IMR-90 (cell line): ENCODE data around the gene AANAT. TPM values are rescaled to one million over a fixed set of nuclear protein-coding genes. Genes with fewer than 3 reads are reported as not detected.

Experiments used
- ATAC-seq: fragments of 200-7000 bp; cut with Tn5 transposase; 2 replicates; pipeline ENCODE4 v1.9.1; 2020; ENCODE audit warnings: low read depth, mild to moderate bottlenecking, moderate library complexity
- BruUV-seq: library from RNA; stranded (reverse); fragments of 400-500 nt; replicated peaks from 2 replicates; lab custom pipeline; 2021; lab: Mats Ljungman, UMichigan
- CTCF ChIA-PET: fragments of 300-600 bp; formaldehyde crosslinking; extraction: SDS; loops from one replicate; lab custom pipeline; 2021; ENCODE audit warnings: antibody characterized with exemption; lab: Yijun Ruan, JAX
- POLR2A ChIA-PET: fragments of 300-600 bp; sonication (Branson Sonifier 250); formaldehyde crosslinking; loops from one replicate; lab custom pipeline; 2022; ENCODE audit warnings: antibody characterized with exemption; ENCODE audit not compliant: unreplicated experiment; lab: Charles Lee
- DNase-seq: peaks from one replicate; pipeline ENCODE4 v3.0.0; 2013
- H2AFZ ChIP-seq: replicated peaks from 2 replicates; pipeline ENCODE3; 2013; ENCODE audit warnings: low read length, mild to moderate bottlenecking; ENCODE audit not compliant: poor library complexity
- H2AK5ac ChIP-seq: 2 replicates; pipeline ENCODE4 v1.6.1; 2013; ENCODE audit warnings: low read depth, low read length, inconsistent platforms
- H2AK9ac ChIP-seq: replicated peaks from 2 replicates; pipeline ENCODE3; 2013; ENCODE audit warnings: mild to moderate bottlenecking, low read depth, low read length, moderate library complexity; ENCODE audit not compliant: poor library complexity
- H2BK120ac ChIP-seq: 2 replicates; pipeline ENCODE4 v1.6.1; 2013; ENCODE audit warnings: low read depth, low read length, inconsistent platforms
- H2BK15ac ChIP-seq: 3 replicates; pipeline ENCODE4 v1.6.1; 2013; ENCODE audit warnings: low read depth, low read length, inconsistent platforms
- H2BK20ac ChIP-seq: 2 replicates; pipeline ENCODE4 v1.6.1; 2013; ENCODE audit warnings: low read depth, mild to moderate bottlenecking, inconsistent platforms, low read length, moderate library complexity
- H2BK5ac ChIP-seq: 2 replicates; pipeline ENCODE4 v1.6.1; 2013; ENCODE audit warnings: mild to moderate bottlenecking, low read depth, low read length, inconsistent platforms; ENCODE audit not compliant: poor library complexity, severe bottlenecking
- H3K14ac ChIP-seq: replicated peaks from 2 replicates; pipeline ENCODE4 v1.6.1; 2013; ENCODE audit warnings: low read depth, low read length, inconsistent platforms
- H3K18ac ChIP-seq: 2 replicates; pipeline ENCODE4 v1.6.1; 2013; ENCODE audit warnings: low read depth, low read length, control low read depth
- H3K23ac ChIP-seq: 2 replicates; pipeline ENCODE4 v1.6.1; 2013; ENCODE audit warnings: low read depth, low read length, inconsistent platforms
- H3K27ac ChIP-seq: 2 replicates; pipeline ENCODE4 v1.5.1; 2013; ENCODE audit warnings: mild to moderate bottlenecking, control low read depth, low read length; ENCODE audit not compliant: insufficient read depth
- H3K27me3 ChIP-seq: 2 replicates; pipeline ENCODE4 v1.6.1; 2013; ENCODE audit warnings: low read length; ENCODE audit not compliant: control insufficient read depth, insufficient read depth
- H3K36me3 ChIP-seq: 2 replicates; pipeline ENCODE4 v1.6.1; 2013; ENCODE audit warnings: low read length, mixed read lengths; ENCODE audit not compliant: control insufficient read depth, insufficient read depth
- H3K4ac ChIP-seq: 2 replicates; pipeline ENCODE4 v1.6.1; 2013; ENCODE audit warnings: low read depth, low read length, inconsistent platforms
- H3K4me1 ChIP-seq: 2 replicates; pipeline ENCODE4 v1.6.1; 2013; ENCODE audit warnings: low read length, mixed read lengths; ENCODE audit not compliant: control insufficient read depth, insufficient read depth
- H3K4me2 ChIP-seq: 2 replicates; pipeline ENCODE4 v1.6.1; 2013; ENCODE audit warnings: low read depth, mild to moderate bottlenecking, control low read depth, low read length, moderate library complexity
- H3K4me3 ChIP-seq: 2 replicates; pipeline ENCODE4 v1.5.1; 2013; ENCODE audit warnings: low read depth, mild to moderate bottlenecking, control low read depth, low read length, moderate library complexity; ENCODE audit not compliant: insufficient read depth
- H3K56ac ChIP-seq: 2 replicates; pipeline ENCODE4 v1.6.1; 2013; ENCODE audit warnings: low read length, inconsistent platforms; ENCODE audit not compliant: insufficient read depth; ENCODE audit errors: extremely low read depth
- H3K79me1 ChIP-seq, 2 experiments: 2 replicates each; pipeline ENCODE4 v1.6.1; 2013; ENCODE audit warnings: low read length in 2 of 2, inconsistent platforms in 1 of 2, low read depth in 1 of 2
- H3K9ac ChIP-seq: 2 replicates; pipeline ENCODE4 v1.6.1; 2013; ENCODE audit warnings: low read depth, low read length, control low read depth
- H3K9me1 ChIP-seq: 2 replicates; pipeline ENCODE4 v1.6.1; 2013; ENCODE audit warnings: low read length, inconsistent platforms; ENCODE audit not compliant: insufficient read depth
- H3K9me3 ChIP-seq: 2 replicates; pipeline ENCODE4 v1.6.1; 2013; ENCODE audit warnings: low read length; ENCODE audit not compliant: control insufficient read depth, insufficient read depth
- H4K20me1 ChIP-seq: 2 replicates; pipeline ENCODE4 v1.6.1; 2013; ENCODE audit warnings: low read length, inconsistent platforms; ENCODE audit not compliant: insufficient read depth
- H4K5ac ChIP-seq: 2 replicates; pipeline ENCODE4 v1.6.1; 2013; ENCODE audit warnings: mild to moderate bottlenecking, low read depth, low read length, control low read depth
- H4K8ac ChIP-seq, 2 experiments: 2 replicates each; pipeline ENCODE4 v1.6.1; 2013; ENCODE audit warnings: low read depth in 2 of 2, low read length in 2 of 2, control low read depth in 1 of 2, inconsistent platforms in 1 of 2
- H4K91ac ChIP-seq: 2 replicates; pipeline ENCODE4 v1.6.1; 2013; ENCODE audit warnings: low read depth, low read length, inconsistent platforms; ENCODE audit not compliant: insufficient read depth
- CEBPB ChIP-seq: IDR thresholded peaks from 2 replicates; pipeline ENCODE4 v1.6.1; 2012; ENCODE audit warnings: low read depth, low read length, improper control_type of control experiment
- CHD1 ChIP-seq: IDR thresholded peaks from 2 replicates; pipeline ENCODE4 v1.6.1; 2012; ENCODE audit warnings: low read depth, low read length, improper control_type of control experiment
- FOS ChIP-seq: fragments of 150-350 bp; IDR thresholded peaks from 2 replicates; pipeline ENCODE4 v1.6.1; 2016; ENCODE audit warnings: low read depth, low read length
- MXI1 ChIP-seq: IDR thresholded peaks from 2 replicates; pipeline ENCODE4 v1.6.1; 2012; ENCODE audit warnings: low read depth, mild to moderate bottlenecking, low read length, moderate library complexity, borderline replicate concordance
- RAD21 ChIP-seq: IDR thresholded peaks from 2 replicates; pipeline ENCODE4 v1.6.1; 2012; ENCODE audit warnings: low read length, improper control_type of control experiment
- RCOR1 ChIP-seq: IDR thresholded peaks from 2 replicates; pipeline ENCODE4 v1.6.1; 2012; ENCODE audit warnings: mild to moderate bottlenecking, low read length, improper control_type of control experiment; ENCODE audit not compliant: insufficient replicate concordance
- SMC3 ChIP-seq: fragments of 150-350 bp; IDR thresholded peaks from 2 replicates; pipeline ENCODE4 v1.6.1; 2016; ENCODE audit warnings: low read depth, mild to moderate bottlenecking, antibody characterized with exemption, low read length, moderate library complexity
- WGBS, 2 experiments: methylation state at CpG; one replicate each; pipeline versions ENCODE4 v1.1.5 to v1.1.7; 2013; ENCODE audit warnings: missing lambda C conversion rate in 2 of 2; ENCODE audit not compliant: insufficient read length in 1 of 2; ENCODE audit errors: extremely low coverage in 2 of 2; 5-methylcytosine and 5-hydroxymethylcytosine counted together
- dilution Hi-C: fragments of 300-500 bp; cut with HindIII; formaldehyde crosslinking; loops from one replicate; pipeline ENCODE4 v1.14.3; 2018; ENCODE audit warnings: low sequenced_read_pairs; ENCODE audit not compliant: unreplicated experiment
- in situ Hi-C: fragments of 300-500 bp; cut with MboI; formaldehyde crosslinking; loops from 3 replicates; pipeline ENCODE4 v1.14.3; 2019; ENCODE audit warnings: low sequenced_read_pairs, inconsistent platforms, mixed read lengths
- intact Hi-C: fragments of 100-400 bp; cut with micrococcal nuclease; formaldehyde crosslinking; loops from 2 replicates; pipeline ENCODE4 v1.10.0; 2022
- polyA plus RNA-seq, 3 experiments: library from polyadenylated mRNA; depleted of rRNA; stranded (reverse); fragments of >200 nt; gene quantifications; 2 replicates each; pipeline ENCODE4 v1.2.3, GENCODE V29; 2012; ENCODE audit warnings: low replicate concordance in 1 of 3
- total RNA-seq: library from RNA; depleted of rRNA; stranded (reverse); fragments of >200 nt; gene quantifications from 2 replicates; pipeline ENCODE4 v1.2.3, GENCODE V29; 2012
- TF ChIP-seq, protein P1 (sequence below): fragments of 150-350 bp; IDR thresholded peaks from 2 replicates; pipeline ENCODE4 v1.6.1; 2017; ENCODE audit warnings: mild to moderate bottlenecking, antibody characterized with exemption, low read length, low read depth
- TF ChIP-seq, protein P2 (sequence below): fragments of 150-350 bp; IDR thresholded peaks from 2 replicates; pipeline ENCODE4 v1.6.1; 2016; ENCODE audit warnings: low read depth, mild to moderate bottlenecking, low read length, moderate library complexity, borderline replicate concordance
- TF ChIP-seq, protein P3 (sequence below): conservative IDR thresholded peaks from 2 replicates; pipeline ENCODE4 v1.5.1; 2012; ENCODE audit warnings: mild to moderate bottlenecking, low read depth, low read length, improper control_type of control experiment

The AANAT gene
- total and polyA plus RNA-seq, 2 of the 4 experiments (the other 2 are of a cell fraction), result 0.21 TPM; not detected in 1

DNA sequence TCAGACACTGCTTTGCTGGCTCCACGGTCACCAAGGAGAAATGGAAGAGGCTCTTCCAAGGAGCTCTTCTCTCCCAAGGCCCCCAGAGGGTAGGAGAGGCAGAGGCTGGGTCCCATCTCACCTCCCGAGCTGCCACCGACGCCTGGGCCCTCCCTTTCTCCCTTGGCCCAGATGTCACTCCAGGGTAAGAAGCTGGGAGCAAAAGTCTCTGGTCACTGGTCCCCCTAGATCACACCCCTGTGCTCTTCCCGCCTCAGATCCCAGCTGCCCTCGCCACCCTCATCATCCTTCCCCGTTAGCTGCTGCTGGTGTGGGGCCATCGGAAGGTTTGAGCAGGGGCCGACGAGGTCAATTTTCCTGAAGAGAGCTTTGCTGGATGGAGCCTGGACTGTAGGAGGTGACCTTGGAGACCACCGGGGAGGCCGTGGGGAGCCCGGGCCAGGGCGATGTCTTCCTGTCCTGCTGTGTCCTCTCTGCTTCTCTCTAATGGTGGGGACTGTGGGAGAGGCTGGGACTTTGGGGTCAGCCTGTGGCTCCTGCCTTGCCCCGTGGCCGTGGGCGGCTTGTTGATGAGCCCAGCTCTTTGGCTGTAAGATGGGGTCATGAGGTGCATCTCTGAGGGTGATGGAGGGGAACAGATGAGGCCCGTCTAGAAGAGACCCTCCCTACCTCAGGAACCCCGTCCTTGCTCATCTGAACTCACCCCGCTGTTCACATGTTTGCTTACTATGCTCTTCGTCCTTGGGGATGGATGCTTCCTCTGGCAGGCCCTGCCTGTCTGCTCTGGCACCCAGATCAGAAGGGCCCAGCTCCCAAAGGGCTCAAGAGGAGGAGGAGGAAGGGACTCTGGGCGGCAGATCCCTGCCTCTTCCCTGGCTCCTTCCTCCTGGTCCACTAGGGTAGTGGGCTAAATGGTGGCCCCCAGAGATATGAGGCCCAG is 45.2 kb downstream of the AANAT start:
- Histone ChIP-seq H3K18ac (no peak overlapping the region), H3K4me2 (no peak overlapping the region), H3K9me3 (no peaks in the 10 kb centered on the region), H2BK15ac (no peak overlapping the region; the same call in 2 of the 3 replicates), H2AK5ac (peak overlapping the region; percentile 27; the same call in 1 of the 2 replicates), H3K14ac (no peak overlapping the region), H2BK5ac (no peak overlapping the region), H3K9ac (no peak overlapping the region), H4K5ac (no peak overlapping the region), H3K56ac (no peak overlapping the region), H3K27me3 (peaks cover 5% of the 10 kb centered on the region), H3K36me3 (no peaks in the 10 kb centered on the region), H4K91ac (no peak overlapping the region), H3K4me3 (no peak overlapping the region), H4K20me1 (no peaks in the 10 kb centered on the region), H2AK9ac (no peak overlapping the region), H3K79me1 (no peaks in the 10 kb centered on the region), H3K27ac (no peak overlapping the region), H2BK20ac (no peak overlapping the region), H3K9me1 (0 out of 2 replicates have a peak, but pooled peaks cover 5% of the 10 kb centered on the region), H4K8ac (no peak overlapping the region), H3K4ac (no peak overlapping the region), H2BK120ac (no peak overlapping the region), H3K23ac (no peak overlapping the region), H2AFZ (no peak overlapping the region), H3K4me1 (peaks cover 10% of the 10 kb centered on the region)
- intact Hi-C loops, result no loop called here
- CTCF ChIA-PET, result no interaction called here
- WGBS, 2 experiments, result no CpG with 5 or more reads among the region's 22 CpGs
- dilution Hi-C loops, result no loop called here
- in situ Hi-C loops, result no loop called here
- BruUV-seq, result no TSS peak
- POLR2A ChIA-PET, result no interaction called here
- TF ChIP-seq, protein P1, sequence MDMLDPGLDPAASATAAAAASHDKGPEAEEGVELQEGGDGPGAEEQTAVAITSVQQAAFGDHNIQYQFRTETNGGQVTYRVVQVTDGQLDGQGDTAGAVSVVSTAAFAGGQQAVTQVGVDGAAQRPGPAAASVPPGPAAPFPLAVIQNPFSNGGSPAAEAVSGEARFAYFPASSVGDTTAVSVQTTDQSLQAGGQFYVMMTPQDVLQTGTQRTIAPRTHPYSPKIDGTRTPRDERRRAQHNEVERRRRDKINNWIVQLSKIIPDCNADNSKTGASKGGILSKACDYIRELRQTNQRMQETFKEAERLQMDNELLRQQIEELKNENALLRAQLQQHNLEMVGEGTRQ, result no peak
- TF ChIP-seq CHD1 (no peak), FOS (no peak), CEBPB (no peak), SMC3 (no peak), MXI1 (no peak), RCOR1 (no peak), RAD21 (no peak)
- TF ChIP-seq, protein P2, sequence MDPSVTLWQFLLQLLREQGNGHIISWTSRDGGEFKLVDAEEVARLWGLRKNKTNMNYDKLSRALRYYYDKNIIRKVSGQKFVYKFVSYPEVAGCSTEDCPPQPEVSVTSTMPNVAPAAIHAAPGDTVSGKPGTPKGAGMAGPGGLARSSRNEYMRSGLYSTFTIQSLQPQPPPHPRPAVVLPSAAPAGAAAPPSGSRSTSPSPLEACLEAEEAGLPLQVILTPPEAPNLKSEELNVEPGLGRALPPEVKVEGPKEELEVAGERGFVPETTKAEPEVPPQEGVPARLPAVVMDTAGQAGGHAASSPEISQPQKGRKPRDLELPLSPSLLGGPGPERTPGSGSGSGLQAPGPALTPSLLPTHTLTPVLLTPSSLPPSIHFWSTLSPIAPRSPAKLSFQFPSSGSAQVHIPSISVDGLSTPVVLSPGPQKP, result no peak
- TF ChIP-seq, protein P3, sequence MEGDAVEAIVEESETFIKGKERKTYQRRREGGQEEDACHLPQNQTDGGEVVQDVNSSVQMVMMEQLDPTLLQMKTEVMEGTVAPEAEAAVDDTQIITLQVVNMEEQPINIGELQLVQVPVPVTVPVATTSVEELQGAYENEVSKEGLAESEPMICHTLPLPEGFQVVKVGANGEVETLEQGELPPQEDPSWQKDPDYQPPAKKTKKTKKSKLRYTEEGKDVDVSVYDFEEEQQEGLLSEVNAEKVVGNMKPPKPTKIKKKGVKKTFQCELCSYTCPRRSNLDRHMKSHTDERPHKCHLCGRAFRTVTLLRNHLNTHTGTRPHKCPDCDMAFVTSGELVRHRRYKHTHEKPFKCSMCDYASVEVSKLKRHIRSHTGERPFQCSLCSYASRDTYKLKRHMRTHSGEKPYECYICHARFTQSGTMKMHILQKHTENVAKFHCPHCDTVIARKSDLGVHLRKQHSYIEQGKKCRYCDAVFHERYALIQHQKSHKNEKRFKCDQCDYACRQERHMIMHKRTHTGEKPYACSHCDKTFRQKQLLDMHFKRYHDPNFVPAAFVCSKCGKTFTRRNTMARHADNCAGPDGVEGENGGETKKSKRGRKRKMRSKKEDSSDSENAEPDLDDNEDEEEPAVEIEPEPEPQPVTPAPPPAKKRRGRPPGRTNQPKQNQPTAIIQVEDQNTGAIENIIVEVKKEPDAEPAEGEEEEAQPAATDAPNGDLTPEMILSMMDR, result no peak
- ATAC-seq (no peak), DNase-seq (no peak)
